GM12878 (cell line): ENCODE data around the gene MRTFB.

Experiments
- EP300 ChIP-seq, 2 experiments: fragments of 150-350 bp in 1 of 2; IDR thresholded peaks; 2 replicates each; pipeline ENCODE4 v1.6.1; 2011 to 2012; ENCODE audit warnings: low read depth in 2 of 2, low read length in 2 of 2, borderline replicate concordance in 1 of 2, improper control_type of control experiment in 1 of 2, inconsistent platforms in 1 of 2; ENCODE audit not compliant: control insufficient read depth in 1 of 2
- EZH2 ChIP-seq: IDR thresholded peaks from 2 replicates; pipeline ENCODE4 v1.6.1; 2012; ENCODE audit warnings: low read depth, mild to moderate bottlenecking, control low read depth, inconsistent platforms, low read length, borderline replicate concordance; ENCODE audit not compliant: control insufficient read depth
- NR2C2 ChIP-seq: IDR thresholded peaks from 2 replicates; pipeline ENCODE4 v1.6.1; 2011; ENCODE audit warnings: borderline replicate concordance, low read depth; ENCODE audit not compliant: control insufficient read depth, insufficient read length
- POLR2A ChIP-seq: IDR thresholded peaks from 2 replicates; pipeline ENCODE4 v1.6.1; 2011; ENCODE audit warnings: low read depth, mild to moderate bottlenecking, low read length
- POLR2AphosphoS2 ChIP-seq: IDR thresholded peaks from 2 replicates; pipeline ENCODE4 v1.6.1; 2011; ENCODE audit warnings: low read depth, mild to moderate bottlenecking, low read length, improper control_type of control experiment, moderate library complexity
- RAD51 ChIP-seq: fragments of 450-650 bp; IDR thresholded peaks from 2 replicates; pipeline ENCODE4 v1.6.1; 2016; ENCODE audit warnings: moderate library complexity, mild to moderate bottlenecking, inconsistent platforms
- TCF12 ChIP-seq: IDR thresholded peaks from 2 replicates; pipeline ENCODE4 v1.6.1; 2011; ENCODE audit warnings: low read depth, mild to moderate bottlenecking, low read length
- TF ChIP-seq, protein P1 (sequence below): IDR thresholded peaks from 2 replicates; pipeline ENCODE4 v1.6.1; 2011; ENCODE audit warnings: low read depth, low read length, improper control_type of control experiment, borderline replicate concordance
- TF ChIP-seq, protein P2 (sequence below), 3 experiments: IDR thresholded peaks in 2 of 3; conservative IDR thresholded peaks in 1 of 3; 2 replicates each; pipeline ENCODE4 v1.5.1; 2011; ENCODE audit warnings: low read depth in 3 of 3, low read length in 3 of 3, mild to moderate bottlenecking in 3 of 3, control low read depth in 2 of 3, moderate library complexity in 2 of 3, inconsistent platforms in 1 of 3, mixed read lengths in 1 of 3; ENCODE audit not compliant: control insufficient read depth in 2 of 3, insufficient read depth in 1 of 3; ENCODE audit errors: extremely low read depth in 1 of 3

DNA sequence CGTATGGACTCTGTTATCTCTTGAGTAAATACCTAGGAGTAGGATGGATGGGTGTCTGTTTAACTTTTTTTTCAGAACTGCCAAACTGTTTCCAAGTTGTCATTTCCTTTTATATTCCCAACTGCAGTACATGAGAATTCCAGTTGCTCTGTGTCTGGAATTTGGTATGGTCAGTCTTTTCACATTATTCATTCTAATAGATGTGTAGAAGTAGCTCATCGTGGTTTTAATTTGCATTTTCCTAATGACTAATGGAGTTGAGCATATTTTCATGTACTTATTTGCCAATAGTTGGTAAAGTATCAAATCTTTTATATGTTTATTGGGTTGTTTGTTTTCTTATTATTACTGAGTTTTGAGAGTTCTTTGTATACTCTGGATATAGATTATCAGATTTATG is 27.0 kb downstream of the MRTFB start:
- TF ChIP-seq, protein P1, sequence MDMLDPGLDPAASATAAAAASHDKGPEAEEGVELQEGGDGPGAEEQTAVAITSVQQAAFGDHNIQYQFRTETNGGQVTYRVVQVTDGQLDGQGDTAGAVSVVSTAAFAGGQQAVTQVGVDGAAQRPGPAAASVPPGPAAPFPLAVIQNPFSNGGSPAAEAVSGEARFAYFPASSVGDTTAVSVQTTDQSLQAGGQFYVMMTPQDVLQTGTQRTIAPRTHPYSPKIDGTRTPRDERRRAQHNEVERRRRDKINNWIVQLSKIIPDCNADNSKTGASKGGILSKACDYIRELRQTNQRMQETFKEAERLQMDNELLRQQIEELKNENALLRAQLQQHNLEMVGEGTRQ, result no peak
- TF ChIP-seq NR2C2 (no peak), POLR2A (no peak), RAD51 (no peak), EZH2 (no peak), EP300 (IDR thresholded peaks at IDR 0.05; ENCODE audit: borderline replicate concordance in 1 of 2, control insufficient read depth in 1 of 2, low read depth in 2 of 2, low read length in 2 of 2) (no peak), POLR2AphosphoS2 (no peak), TCF12 (no peak)
- TF ChIP-seq, protein P2, sequence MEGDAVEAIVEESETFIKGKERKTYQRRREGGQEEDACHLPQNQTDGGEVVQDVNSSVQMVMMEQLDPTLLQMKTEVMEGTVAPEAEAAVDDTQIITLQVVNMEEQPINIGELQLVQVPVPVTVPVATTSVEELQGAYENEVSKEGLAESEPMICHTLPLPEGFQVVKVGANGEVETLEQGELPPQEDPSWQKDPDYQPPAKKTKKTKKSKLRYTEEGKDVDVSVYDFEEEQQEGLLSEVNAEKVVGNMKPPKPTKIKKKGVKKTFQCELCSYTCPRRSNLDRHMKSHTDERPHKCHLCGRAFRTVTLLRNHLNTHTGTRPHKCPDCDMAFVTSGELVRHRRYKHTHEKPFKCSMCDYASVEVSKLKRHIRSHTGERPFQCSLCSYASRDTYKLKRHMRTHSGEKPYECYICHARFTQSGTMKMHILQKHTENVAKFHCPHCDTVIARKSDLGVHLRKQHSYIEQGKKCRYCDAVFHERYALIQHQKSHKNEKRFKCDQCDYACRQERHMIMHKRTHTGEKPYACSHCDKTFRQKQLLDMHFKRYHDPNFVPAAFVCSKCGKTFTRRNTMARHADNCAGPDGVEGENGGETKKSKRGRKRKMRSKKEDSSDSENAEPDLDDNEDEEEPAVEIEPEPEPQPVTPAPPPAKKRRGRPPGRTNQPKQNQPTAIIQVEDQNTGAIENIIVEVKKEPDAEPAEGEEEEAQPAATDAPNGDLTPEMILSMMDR (IDR thresholded peaks at IDR 0.05 in 2 of 3, conservative IDR thresholded peaks at IDR 0.05 in 1 of 3; ENCODE audit: control insufficient read depth in 2 of 3, extremely low read depth in 1 of 3, insufficient read depth in 1 of 3, low read depth in 3 of 3, low read length in 3 of 3), result no peak
